GM19193 (cell line): Measurements from ENCODE around the gene BDKRB2.

Experiments
- POLR2A ChIP-seq: IDR thresholded peaks from 4 replicates; pipeline ENCODE4 v1.6.1; 2011; ENCODE audit not compliant: insufficient read depth, insufficient read length; ENCODE audit errors: extremely low read depth

Gene BDKRB2

GRCh38 chr14:96204151-96205058 is at the start of gene BDKRB2:
TSS of gene BDKRB2 (plus strand) at chr14:96204839. CDS start at chr14:96237108, 32,269 bp downstream.
- no peak for TF ChIP-seq POLR2A

- no peak for TF ChIP-seq POLR2A
Measured at GRCh38 chr14:96154900-96155299, 49.7 kb upstream of the BDKRB2 start.

- no peak for TF ChIP-seq POLR2A
Measured at GRCh38 chr14:96156804-96157760, 47.6 kb upstream of the BDKRB2 start.

DNA sequence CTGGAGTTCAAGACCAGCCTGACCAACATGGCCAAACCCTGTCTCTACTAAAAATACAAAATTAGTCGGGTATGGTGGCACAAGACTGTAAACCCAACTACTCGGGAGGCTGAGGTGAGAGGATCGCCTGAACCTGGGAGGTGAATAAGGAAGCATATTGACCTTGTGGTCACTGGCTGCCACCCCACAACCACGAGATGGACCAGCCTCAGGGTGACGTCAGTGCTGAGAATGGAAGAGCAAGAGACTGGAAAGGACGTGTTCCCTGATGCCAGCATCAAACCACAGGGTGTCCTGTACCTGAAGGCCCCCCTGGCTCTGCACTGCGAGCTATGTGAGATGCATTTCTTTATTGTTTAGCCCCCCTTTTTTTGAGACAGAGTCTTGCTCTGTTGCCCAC is 45.9 kb upstream of the BDKRB2 start:
- no peak for TF ChIP-seq POLR2A

DNA sequence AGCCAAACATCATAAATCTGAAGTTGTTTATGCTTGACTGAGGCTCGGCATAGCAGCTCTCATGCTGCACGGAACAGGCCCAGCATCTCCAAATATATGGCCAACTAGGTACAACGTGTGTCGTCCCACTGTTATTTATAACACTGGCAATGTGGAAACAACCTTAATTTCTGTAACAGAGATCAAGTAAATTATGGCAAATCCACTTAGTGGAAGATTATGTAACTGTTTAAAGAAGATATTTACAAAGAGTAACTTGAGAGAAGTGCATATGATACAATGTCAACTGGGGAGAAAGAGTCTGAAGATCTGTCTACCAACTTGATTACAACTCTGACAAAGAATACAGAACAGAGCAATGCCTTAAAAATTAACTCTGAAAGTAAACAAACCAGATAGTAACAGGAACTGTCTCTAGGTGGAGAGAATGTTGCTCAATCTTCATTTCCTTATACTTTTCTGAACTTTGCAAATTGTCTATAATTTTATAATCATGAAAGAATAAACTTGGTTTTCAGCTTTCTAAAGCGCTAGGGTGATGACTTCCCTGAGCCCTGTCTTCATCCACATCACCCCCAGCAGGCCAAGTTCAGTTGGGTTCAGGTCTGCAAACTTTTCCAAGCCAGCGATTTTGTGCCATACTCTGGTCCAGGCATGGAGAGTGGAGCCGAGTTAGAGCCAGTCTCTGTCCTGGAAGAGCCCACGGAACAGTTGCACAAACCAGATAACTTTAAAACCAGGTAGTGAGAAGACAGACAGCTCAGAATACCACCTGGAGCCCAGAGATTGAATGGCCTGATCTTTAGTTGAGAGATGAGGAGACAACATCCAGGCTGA is 44.3 kb upstream of the BDKRB2 start:
- TF ChIP-seq POLR2A, result no peak

DNA sequence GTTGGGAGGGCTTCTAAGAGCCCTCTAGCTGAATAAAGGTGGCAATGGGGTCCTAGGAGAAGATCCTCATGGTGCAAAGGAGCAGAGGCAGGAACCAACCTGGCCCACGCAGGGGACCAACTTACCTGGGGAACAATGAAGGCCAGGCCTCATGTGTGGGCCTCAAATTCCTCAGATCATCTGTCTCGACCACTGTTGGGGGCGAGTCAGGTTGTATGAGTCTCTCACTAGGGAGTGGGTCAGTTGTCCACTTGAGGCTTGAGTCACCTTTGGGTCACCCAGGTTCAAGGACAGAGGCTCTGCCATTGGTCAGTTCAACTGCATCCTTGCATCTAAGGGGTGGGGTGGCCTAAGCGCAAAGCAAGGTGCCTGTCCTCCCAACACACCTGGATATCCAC is 43.7 kb upstream of the BDKRB2 start:
- TF ChIP-seq POLR2A, result no peak

DNA sequence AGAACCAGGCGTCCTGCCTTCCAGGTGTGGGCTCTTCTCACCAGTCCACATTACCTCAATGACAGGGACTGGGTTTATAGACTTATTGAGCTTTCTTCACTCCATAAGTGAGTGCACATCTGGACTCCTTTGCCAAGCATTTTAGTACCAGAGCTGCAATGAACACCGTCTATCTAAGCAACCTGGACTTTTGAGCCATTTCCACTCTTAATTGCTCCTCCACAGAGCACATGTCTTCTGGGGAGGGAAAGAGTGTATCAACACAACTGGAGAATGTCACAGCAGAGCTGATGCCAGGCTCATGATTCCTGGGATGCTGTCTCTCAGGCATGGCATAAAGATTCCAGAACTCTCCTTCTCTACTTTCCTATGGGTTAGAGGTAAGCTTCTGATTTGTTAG is 43.0 kb upstream of the BDKRB2 start:
- TF ChIP-seq POLR2A, result no peak

GRCh38 chr14:96162265-96162664 is 42.4 kb upstream of the BDKRB2 start:
- no peak for TF ChIP-seq POLR2A

GRCh38 chr14:96162741-96163140 is 41.9 kb upstream of the BDKRB2 start:
- no peak for TF ChIP-seq POLR2A

DNA sequence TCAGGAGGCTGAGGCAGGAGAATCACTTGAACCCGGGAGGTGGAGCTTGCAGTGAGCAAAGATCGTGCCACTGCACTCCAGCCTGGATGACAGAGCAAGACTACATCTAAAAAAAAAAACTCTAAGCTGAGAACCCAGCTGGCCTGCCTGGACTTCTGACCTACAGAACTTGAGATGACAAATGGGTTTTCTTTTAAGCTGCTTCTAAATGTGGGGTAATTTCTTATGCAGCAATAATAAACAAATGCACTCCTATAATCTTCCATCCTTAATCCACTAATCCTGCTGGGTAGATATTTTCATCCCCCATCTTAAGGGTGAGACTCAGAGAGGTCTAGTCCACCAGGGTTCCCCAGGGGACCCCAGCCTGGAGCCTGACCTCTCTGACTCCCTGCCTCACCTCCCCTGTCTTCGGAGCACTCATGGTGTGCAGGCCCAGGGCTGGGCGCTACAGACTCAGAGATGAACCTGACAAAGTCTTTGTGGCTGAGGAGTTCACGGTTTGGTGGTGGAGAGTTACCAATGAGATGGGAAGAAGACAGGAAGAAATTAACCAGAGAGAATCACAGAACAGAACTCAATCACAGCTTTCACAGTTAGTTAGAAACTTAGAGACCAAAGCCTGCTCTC is 39.7 kb upstream of the BDKRB2 start:
- no peak for TF ChIP-seq POLR2A

- no peak for TF ChIP-seq POLR2A
Measured at GRCh38 chr14:96165493-96166436, 38.9 kb upstream of the BDKRB2 start.

DNA sequence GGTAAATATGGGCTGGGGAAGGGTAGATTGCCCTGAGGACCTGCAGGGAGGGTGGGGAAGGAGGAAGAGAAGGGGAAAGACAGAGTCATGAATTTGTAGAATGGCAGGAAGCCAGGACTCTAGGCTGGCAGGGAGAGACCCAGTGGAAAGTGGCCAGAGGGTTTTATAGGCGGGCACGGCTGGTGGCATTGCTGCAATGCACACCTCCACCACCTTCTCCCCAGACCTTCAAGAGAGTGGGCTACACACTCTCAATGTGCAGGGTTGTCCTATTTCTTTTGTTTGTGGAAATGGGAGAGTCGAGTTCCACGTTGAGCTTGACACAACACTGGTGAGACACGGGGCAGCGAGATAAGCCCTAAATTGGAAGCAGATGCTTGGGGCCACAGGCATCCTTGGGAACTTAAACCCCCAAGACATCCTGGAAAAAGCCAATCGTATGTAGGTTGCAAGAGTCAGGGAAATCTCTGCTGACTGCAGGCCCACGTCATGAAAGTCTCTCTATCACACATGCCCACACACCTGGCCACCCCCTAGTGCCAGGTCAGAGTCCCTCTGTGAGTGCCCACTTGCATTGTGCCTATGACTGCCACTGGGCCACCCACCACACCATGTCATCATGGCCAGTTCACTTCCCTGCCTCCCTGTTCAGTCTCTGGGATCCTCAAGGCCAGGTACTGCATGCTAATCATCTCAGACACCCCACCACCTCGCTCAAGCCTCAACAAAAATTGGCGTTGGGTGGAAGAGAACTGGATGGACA is 38.0 kb upstream of the BDKRB2 start:
- no peak for TF ChIP-seq POLR2A

- no peak for TF ChIP-seq POLR2A
Measured at GRCh38 chr14:96167224-96168148, 37.2 kb upstream of the BDKRB2 start.
